Measurements from ENCODE around the gene RNF149. TPM values are rescaled to one million over a fixed set of nuclear protein-coding genes. Genes with fewer than 3 reads are reported as not detected.

The RNF149 gene
- total and polyA plus RNA-seq, 9 of the 15 experiments (the other 6 are each of a cell fraction or from before 2014, with no cell fraction given): 9.0 to 31.5 (median 22.8) TPM

DNA sequence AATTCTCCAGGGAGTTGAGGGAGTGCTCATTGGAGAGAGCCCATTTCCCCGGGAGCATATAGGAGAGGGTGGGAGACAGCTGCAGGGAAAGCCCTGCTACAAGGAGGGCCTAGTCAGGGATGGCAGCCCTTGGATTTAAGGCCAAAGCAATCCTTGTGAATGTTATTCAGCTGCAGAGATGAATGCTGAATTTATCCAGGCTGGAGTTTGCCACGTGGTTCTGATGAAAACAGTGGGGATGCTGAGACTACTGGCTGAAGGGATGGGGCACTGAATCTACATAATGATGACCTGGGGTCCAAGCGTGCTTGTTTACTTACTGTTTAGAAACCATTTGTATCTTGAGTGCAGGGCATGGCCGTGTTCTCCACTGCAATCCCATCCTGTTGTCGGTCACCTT lies 35.6 kb upstream of the RNF149 start (continued):
- TF ChIP-seq CSDE1 (IDR thresholded peaks at IDR 0.05) (no peak), CCNT2 (IDR thresholded peaks at IDR 0.05; ENCODE audit: borderline replicate concordance, extremely low read depth, insufficient read length, low read depth, low read length) (no peak), ATF7 (IDR thresholded peaks at IDR 0.05) (no peak)

DNA sequence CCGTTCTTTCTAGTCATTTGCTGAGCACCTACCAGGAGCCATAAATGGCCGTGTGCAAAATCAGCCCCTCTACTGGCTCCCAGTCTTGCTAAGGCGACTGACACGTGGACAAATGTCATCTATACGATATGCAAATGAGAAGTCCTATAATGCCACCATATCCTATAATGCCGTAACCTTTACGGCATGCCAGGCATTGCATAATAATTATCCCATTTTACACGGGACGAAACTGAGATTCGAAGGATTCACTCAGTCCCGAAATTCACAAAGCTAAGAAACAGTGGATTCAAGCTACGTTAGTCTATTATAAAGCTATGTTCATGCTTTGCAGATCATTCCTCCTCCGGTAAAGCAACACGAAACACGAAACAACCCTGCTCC lies 34.1 kb upstream of the RNF149 start:
- Histone ChIP-seq H3K9ac (ENCODE audit: insufficient read depth in 1 of 2, low read depth in 2 of 2, low read length in 2 of 2) (no peak overlapping the region), H3K4me1 (replicated peaks in 1 of 2; ENCODE audit: control insufficient read depth in 2 of 2, insufficient read depth in 2 of 2, low read length in 2 of 2) (peaks cover 0 to 4% of the 10 kb centered on the region in 2 experiments; a peak in 2 of 5 replicates), H3K36me3 (ENCODE audit: control insufficient read depth, insufficient read depth, low read length) (no peaks in the 10 kb centered on the region), H3K9me3 (replicated peaks; ENCODE audit: control insufficient read depth, insufficient read depth, low read depth, low read length) (no peaks in the 10 kb centered on the region), H3K4me2 (ENCODE audit: insufficient read depth, low read length) (no peak overlapping the region), H3K27me3 (ENCODE audit: control insufficient read depth in 2 of 2, insufficient read depth in 2 of 2, low read length in 2 of 2) (peaks cover 5 to 27% of the 10 kb centered on the region in 2 experiments; a peak in 2 of 5 replicates), H3K9me1 (ENCODE audit: control insufficient read depth, insufficient read depth, low read length) (no peaks in the 10 kb centered on the region), H3K79me2 (ENCODE audit: control insufficient read depth, insufficient read depth, low read length) (no peaks in the 10 kb centered on the region), H3K4me3 (no peak overlapping the region), H2AFZ (ENCODE audit: low read depth, low read length) (no peak overlapping the region), H3K27ac (ENCODE audit: extremely low read depth, low read depth, low read length) (no peak overlapping the region), H4K20me1 (replicated peaks; ENCODE audit: control insufficient read depth, insufficient read depth, low read length) (no peaks in the 10 kb centered on the region)
- in situ Hi-C loops (cut with MboI) (no loop called here), intact Hi-C loops (cut with micrococcal nuclease) (loop anchor here (5.0 to 10.0 kb wide), 2 partner anchors 75 to 98 kb away; no protein-coding TSS in a partner anchor)
- ATAC-seq (no peak), FAIRE-seq (no peak), DNase-seq (ENCODE audit: extremely low read depth in 1 of 4, low spot score in 3 of 4) (no peak)
- POLR2A ChIA-PET: interaction anchor here (0.6 to 1.2 kb wide), 5 partner anchors 10 to 930 kb away, joined by 3 read pairs; no protein-coding TSS in a partner anchor
- CTCF ChIA-PET (ENCODE audit: low intra/inter-chr PET ratio): no interaction called here
- BruUV-seq (replicated peaks): no TSS peak
- WGBS (ENCODE audit: insufficient coverage, low coverage, missing lambda C conversion rate): 16% methylated on average over 15 of the region's 15 CpGs
- no peak for TF ChIP-seq ZNF668 (CRISPR knock-in tag; IDR thresholded peaks at IDR 0.05)
- TF ChIP-seq ZNF431 (CRISPR knock-in tag; IDR thresholded peaks at IDR 0.05): no peak
- TF ChIP-seq ZNF764 (CRISPR knock-in tag; IDR thresholded peaks at IDR 0.05; ENCODE audit: low read depth): no peak
- no peak for TF ChIP-seq KAT2B (IDR thresholded peaks at IDR 0.05; ENCODE audit: low read depth, low read length)
- TF ChIP-seq ZNF274 (IDR thresholded peaks at IDR 0.05; ENCODE audit: borderline replicate concordance, low read depth, low read length): no peak
- TF ChIP-seq, protein P1, sequence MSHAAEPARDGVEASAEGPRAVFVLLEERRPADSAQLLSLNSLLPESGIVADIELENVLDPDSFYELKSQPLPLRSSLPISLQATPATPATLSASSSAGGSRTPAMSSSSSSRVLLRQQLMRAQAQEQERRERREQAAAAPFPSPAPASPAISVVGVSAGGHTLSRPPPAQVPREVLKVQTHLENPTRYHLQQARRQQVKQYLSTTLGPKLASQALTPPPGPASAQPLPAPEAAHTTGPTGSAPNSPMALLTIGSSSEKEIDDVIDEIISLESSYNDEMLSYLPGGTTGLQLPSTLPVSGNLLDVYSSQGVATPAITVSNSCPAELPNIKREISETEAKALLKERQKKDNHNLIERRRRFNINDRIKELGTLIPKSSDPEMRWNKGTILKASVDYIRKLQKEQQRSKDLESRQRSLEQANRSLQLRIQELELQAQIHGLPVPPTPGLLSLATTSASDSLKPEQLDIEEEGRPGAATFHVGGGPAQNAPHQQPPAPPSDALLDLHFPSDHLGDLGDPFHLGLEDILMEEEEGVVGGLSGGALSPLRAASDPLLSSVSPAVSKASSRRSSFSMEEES (CRISPR knock-in tag; IDR thresholded peaks at IDR 0.05): no peak
